ENCODE data around the gene AMBN. TPM values are rescaled to one million over a fixed set of nuclear protein-coding genes. Genes with fewer than 3 reads are reported as not detected.
A peak's percentile ranks its signal among the peaks of the same experiment; 100 is the strongest.

AMBN gene, protein sequence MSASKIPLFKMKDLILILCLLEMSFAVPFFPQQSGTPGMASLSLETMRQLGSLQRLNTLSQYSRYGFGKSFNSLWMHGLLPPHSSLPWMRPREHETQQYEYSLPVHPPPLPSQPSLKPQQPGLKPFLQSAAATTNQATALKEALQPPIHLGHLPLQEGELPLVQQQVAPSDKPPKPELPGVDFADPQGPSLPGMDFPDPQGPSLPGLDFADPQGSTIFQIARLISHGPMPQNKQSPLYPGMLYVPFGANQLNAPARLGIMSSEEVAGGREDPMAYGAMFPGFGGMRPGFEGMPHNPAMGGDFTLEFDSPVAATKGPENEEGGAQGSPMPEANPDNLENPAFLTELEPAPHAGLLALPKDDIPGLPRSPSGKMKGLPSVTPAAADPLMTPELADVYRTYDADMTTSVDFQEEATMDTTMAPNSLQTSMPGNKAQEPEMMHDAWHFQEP
- total RNA-seq = not detected in 2 replicates

DNA sequence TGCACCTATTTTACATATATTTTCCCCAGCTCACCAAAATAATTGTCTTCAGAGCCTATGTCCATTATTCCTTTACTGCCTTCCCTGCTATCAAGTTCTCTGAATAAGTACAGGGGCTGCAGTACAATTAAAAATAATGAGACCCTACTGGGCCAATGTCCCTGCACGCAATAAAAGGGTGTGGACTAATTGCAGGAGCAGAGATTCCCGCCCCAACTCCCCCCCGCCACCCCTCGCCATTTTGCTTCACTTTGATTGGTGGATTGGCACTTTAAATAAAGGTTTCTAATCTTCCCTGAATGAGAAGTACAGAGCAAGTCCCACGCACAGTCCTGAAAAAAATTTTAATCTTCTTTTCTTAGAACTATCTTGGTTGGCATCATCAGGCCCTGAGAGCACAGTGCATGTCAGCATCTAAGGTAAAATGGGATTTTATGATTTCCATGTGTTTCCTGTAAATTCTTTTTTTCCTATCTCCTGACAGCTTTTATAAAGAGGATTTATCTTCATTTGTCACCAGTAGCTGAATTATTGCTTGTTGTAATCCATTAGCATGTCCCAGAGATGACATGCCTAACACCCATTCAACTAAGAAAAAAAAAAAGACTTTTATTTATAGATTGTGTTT lies at the start of gene AMBN:
Gene AMBN, plus strand, starts transcription at position 302 of the 628 bp plus-strand sequence. Its CDS starts 103 bp downstream, at position 405.
- no peak for DNase-seq (ENCODE audit: low read depth)
- H3K4me3 ChIP-seq (ENCODE audit: low read depth, low read length) = no peak within 1 kb of the TSS
- TF ChIP-seq, protein P1, sequence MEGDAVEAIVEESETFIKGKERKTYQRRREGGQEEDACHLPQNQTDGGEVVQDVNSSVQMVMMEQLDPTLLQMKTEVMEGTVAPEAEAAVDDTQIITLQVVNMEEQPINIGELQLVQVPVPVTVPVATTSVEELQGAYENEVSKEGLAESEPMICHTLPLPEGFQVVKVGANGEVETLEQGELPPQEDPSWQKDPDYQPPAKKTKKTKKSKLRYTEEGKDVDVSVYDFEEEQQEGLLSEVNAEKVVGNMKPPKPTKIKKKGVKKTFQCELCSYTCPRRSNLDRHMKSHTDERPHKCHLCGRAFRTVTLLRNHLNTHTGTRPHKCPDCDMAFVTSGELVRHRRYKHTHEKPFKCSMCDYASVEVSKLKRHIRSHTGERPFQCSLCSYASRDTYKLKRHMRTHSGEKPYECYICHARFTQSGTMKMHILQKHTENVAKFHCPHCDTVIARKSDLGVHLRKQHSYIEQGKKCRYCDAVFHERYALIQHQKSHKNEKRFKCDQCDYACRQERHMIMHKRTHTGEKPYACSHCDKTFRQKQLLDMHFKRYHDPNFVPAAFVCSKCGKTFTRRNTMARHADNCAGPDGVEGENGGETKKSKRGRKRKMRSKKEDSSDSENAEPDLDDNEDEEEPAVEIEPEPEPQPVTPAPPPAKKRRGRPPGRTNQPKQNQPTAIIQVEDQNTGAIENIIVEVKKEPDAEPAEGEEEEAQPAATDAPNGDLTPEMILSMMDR (conservative IDR thresholded peaks at IDR 0.05; ENCODE audit: low read depth, low read length) = no peak

DNA sequence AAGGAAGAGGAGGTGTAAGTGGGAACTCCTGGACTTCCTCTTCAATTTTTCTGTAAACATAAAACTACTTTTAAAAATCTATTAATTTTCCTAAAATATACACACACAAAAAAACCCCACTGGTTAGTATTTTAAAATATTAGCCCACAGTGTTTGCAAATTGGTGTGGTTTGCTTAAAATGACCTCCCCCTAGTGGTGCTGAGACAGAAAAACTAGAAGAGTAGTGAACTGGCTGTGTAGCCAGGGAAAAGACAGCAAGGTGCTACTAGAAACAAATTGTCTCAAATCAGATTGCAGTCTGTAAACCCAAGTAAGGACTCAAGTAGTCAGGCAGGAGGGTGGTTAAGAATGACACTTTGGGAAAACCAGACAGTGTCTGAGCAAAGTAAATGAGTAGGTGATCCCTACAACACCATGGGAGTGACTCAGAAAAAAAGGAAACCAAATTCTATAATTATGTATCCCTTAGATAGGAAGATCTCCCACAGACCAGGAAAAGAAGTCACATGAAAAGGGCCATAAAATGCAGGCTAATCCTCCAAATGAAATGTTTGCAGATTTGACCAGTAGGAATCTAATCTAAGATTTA lies 47.7 kb upstream of the AMBN start:
- TF ChIP-seq, protein P1 (conservative IDR thresholded peaks at IDR 0.05; ENCODE audit: low read depth, low read length) = peak; percentile 78
- H3K4me3 ChIP-seq (ENCODE audit: low read depth, low read length) = no peak overlapping the region
- no peak for DNase-seq (ENCODE audit: low read depth)

DNA sequence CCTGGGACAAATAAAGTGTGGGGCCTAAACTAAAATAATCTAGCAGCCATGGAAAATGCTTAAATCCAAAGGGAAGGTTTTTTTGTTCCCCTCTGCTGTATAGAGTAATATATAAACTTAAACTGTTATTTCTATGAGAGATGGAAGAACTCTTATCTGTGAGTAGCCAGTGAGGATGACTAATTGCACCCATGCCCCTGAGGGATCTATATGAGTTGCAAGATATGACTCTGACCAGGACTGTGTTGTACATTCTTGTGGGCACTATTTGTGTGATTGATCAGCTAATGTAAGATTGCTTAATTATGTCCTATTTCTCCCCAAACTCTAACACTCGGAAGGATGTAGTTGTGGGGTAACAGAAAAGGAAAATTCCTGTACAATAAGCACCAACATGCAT lies 35.2 kb upstream of the AMBN start:
- TF ChIP-seq, protein P1 (conservative IDR thresholded peaks at IDR 0.05; ENCODE audit: low read depth, low read length) = no peak
- DNase-seq (ENCODE audit: low read depth) = no peak
- no peak overlapping the region for H3K4me3 ChIP-seq (ENCODE audit: low read depth, low read length)

DNA sequence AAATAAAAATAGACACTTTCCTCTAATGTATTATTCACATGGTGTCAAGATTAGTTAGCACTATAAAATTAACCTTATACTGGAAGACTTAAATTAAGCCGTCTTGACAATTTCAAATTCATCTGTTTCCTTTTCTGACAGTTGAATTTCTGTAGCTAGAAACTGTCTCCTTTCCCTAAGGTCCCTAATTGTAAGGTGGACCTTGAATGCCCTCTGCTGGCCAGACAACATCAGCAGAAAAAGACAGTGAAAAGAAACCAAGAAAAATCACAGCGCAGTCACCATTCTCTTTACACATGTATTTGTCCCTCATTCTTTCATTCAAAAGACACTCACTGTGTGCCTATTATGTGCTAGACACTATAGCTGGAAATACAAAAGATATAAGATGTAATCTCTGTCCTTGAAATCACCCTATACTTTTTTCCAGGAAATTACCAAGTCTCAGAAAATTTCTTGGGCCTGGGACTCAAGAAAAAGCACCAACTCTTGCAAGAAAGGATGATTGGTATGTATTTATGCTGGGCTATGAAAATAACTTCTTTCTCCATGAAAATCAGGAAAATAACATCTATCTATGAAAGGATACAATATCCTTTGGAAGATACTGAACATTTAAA lies 32.7 kb upstream of the AMBN start:
- no peak for DNase-seq (ENCODE audit: low read depth)
- TF ChIP-seq, protein P1 (conservative IDR thresholded peaks at IDR 0.05; ENCODE audit: low read depth, low read length) = peak; percentile 90
- no peak overlapping the region for H3K4me3 ChIP-seq (ENCODE audit: low read depth, low read length)

DNA sequence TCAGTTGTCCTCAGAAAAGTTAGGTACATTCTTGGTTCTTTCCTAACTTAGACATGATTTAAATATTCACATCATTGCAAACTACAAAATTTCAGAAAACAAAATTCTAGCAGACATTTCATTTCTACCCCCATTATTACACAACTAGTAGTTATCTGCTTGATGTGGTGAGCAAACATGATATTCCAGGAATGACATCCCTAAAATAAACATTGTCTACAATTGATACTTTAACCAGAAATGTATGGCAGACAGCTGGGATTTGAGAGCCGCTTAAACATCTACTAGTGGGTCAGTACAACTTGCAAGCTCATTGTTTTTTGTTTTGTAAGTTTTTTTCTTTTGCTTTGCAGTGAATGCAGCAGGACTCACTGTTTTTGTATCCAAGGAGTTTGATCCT lies 32.1 kb upstream of the AMBN start:
- DNase-seq (ENCODE audit: low read depth) = no peak
- H3K4me3 ChIP-seq (ENCODE audit: low read depth, low read length) = no peak overlapping the region
- TF ChIP-seq, protein P1 (conservative IDR thresholded peaks at IDR 0.05; ENCODE audit: low read depth, low read length) = no peak

DNA sequence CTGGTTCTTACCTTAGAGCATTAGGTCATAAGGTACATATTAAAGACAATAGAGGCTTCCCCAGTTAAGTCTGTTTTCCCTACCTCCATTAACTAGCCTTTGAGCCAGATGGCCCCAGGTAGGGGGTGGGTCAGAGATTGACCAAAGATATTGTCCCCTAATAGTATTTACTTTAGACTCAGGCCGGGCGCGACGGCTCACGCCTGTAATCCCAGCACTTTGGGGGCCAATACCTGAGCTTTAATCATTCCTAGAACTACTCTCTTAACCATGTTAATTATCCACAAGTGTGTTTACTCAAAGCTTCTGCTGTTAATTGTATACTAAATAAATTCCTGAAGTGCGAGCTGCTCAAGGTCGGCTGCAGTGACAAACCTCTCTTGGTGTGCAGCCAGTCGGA lies 28.0 kb upstream of the AMBN start:
- DNase-seq (ENCODE audit: low read depth) = no peak
- H3K4me3 ChIP-seq (ENCODE audit: low read depth, low read length) = no peak overlapping the region
- TF ChIP-seq, protein P1 (conservative IDR thresholded peaks at IDR 0.05; ENCODE audit: low read depth, low read length) = no peak

Measured in epithelial cell of proximal tubule (primary cell).